Naive thymus-derived CD8-positive, alpha-beta T cell (primary cell): ENCODE measurements around the gene DRAXIN. TPM values are rescaled to one million over a fixed set of nuclear protein-coding genes. Genes with fewer than 3 reads are reported as not detected.
A peak's percentile ranks its signal among the peaks of the same experiment; 100 is the strongest.
"Not testable (repeated sequence)": the region's sequence is repeated elsewhere in the genome, so short reads cannot be mapped to it uniquely, and the experiment has no call there.

ENCODE experiments used
- ATAC-seq, 2 donors: fragments of 150-1000 bp; cut with Tn5 transposase in 1 of 2; sonication (Bioruptor Pico), chemical (Tn5 transposase) in 1 of 2; 1 replicate in 1 of 2; 2 replicates in 1 of 2; pipeline ENCODE4 v1.10.0; 2021; ENCODE audit warnings: mild to moderate bottlenecking in 2 of 2, moderate library complexity in 2 of 2
- POLR2A ChIA-PET: fragments of 350-600 bp; sonication (Branson Sonifier 250); formaldehyde crosslinking; loops from one replicate; lab custom pipeline; 2021; ENCODE audit warnings: antibody characterized with exemption; lab: Charles Lee
- DNase-seq, 10 donors: peaks; one replicate each; pipeline versions ENCODE4 v3.0.0 to v3.0.0-alpha.2; 2020 to 2022
- H3K27ac Mint-ChIP-seq, 10 donors: one replicate each; pipeline ENCODE4 v1.8.0; 2020 to 2022; ENCODE audit warnings: mild to moderate bottlenecking in 10 of 10, mixed read lengths in 10 of 10, moderate library complexity in 4 of 10, inconsistent platforms in 1 of 10
- H3K27me3 Mint-ChIP-seq, 5 donors: one replicate each; pipeline ENCODE4 v1.8.0; 2021 to 2022; ENCODE audit warnings: mixed read lengths in 5 of 5
- H3K36me3 Mint-ChIP-seq, 3 donors: one replicate each; pipeline ENCODE4 v1.8.0; 2020 to 2022; ENCODE audit warnings: mixed read lengths in 3 of 3, mild to moderate bottlenecking in 2 of 3, inconsistent platforms in 1 of 3
- H3K4me1 Mint-ChIP-seq, 4 donors: one replicate each; pipeline ENCODE4 v1.8.0; 2021 to 2022; ENCODE audit warnings: mixed read lengths in 4 of 4
- H3K4me3 Mint-ChIP-seq, 10 donors: one replicate each; pipeline ENCODE4 v1.8.0; 2020 to 2022; ENCODE audit warnings: mild to moderate bottlenecking in 10 of 10, mixed read lengths in 10 of 10, moderate library complexity in 6 of 10, inconsistent platforms in 1 of 10
- H3K9me3 Mint-ChIP-seq, 9 donors: one replicate each; pipeline ENCODE4 v1.8.0; 2020 to 2022; ENCODE audit warnings: mixed read lengths in 9 of 9, mild to moderate bottlenecking in 3 of 9, inconsistent platforms in 1 of 9, moderate library complexity in 1 of 9
- polyA plus RNA-seq, 3 donors: library from polyadenylated mRNA; unstranded; fragments of 300-500 nt; fragmentation: Illumina TruSeq; gene quantifications; one replicate each; pipeline ENCODE4 v1.2.3, GENCODE V29; 2021
- total RNA-seq, 8 experiments: library from RNA in 2 of 8; stranded (reverse) in 2 of 8; gene quantifications; one replicate each; pipeline ENCODE4 v1.2.3 and lab custom pipeline; 2021 to 2026

Gene DRAXIN
- total RNA-seq (under 1 TPM; 0.22 to 0.29 TPM), polyA plus RNA-seq (under 1 TPM; 0.07 to 0.29 (median 0.14) TPM), total RNA-seq (lab: John Stamatoyannopoulos, UW) (0 to 1.00 (median 0.34) reads per million in 6 experiments)

GRCh38 chr1:11691302-11691914 lies at the start of gene DRAXIN:
DRAXIN (plus strand) TSS chr1:11691710; CDS start chr1:11706259, 14,549 bp downstream.
- H3K4me3 Mint-ChIP-seq, result peak within 1 kb of the TSS; percentile 70 to 90 (median 80)
- peak; percentile 40 to 51 for ATAC-seq
- POLR2A ChIA-PET, result interaction anchor here (0.7 to 1.2 kb wide), 3 partner anchors 28 to 477 kb away, joined by 3 read pairs; no protein-coding TSS in a partner anchor
- DNase-seq, result peak in 2 of 10 donors; percentile 13 to 15
- H3K36me3 Mint-ChIP-seq, result peaks cover 0 to 5% (median 0%) of the 10 kb centered on the region in 3 donors
- H3K9me3 Mint-ChIP-seq, result no peaks in the 10 kb centered on the region
- H3K27ac Mint-ChIP-seq, result peak within 1 kb of the TSS in 5 of 10 donors; percentile 31 to 80 (median 48)
- peaks cover 15 to 39% (median 32%) of the 10 kb centered on the region in 4 donors for H3K4me1 Mint-ChIP-seq
- H3K27me3 Mint-ChIP-seq, result peaks cover 19 to 59% (median 31%) of the 10 kb centered on the region in 5 donors

GRCh38 chr1:11641776-11642305 lies 49.7 kb upstream of the DRAXIN start:
- Mint-ChIP-seq H3K4me1 (no peaks in the 10 kb centered on the region), H3K9me3 (no peaks in the 10 kb centered on the region), H3K27me3 (peaks cover 0 to 6% (median 0%) of the 10 kb centered on the region in 5 donors), H3K36me3 (no peaks in the 10 kb centered on the region), H3K27ac (peak overlapping the region in 1 of 10 donors; percentile 82), H3K4me3 (no peak overlapping the region)
- DNase-seq (no peak), ATAC-seq (no peak)
- POLR2A ChIA-PET, result interaction anchor here (0.5 kb wide), 1 partner anchor 309 kb away, joined by 3 read pairs; no protein-coding TSS in a partner anchor

- H3K9me3 Mint-ChIP-seq, H3K4me3 Mint-ChIP-seq, POLR2A ChIA-PET, H3K27me3 Mint-ChIP-seq, H3K4me1 Mint-ChIP-seq, H3K36me3 Mint-ChIP-seq, H3K27ac Mint-ChIP-seq: not testable (repeated sequence)
- peak; percentile 75 to 85 for ATAC-seq
- peak; percentile 51 to 86 (median 69) for DNase-seq
Measured at GRCh38 chr1:11642418-11643017, 49.0 kb upstream of the DRAXIN start.

GRCh38 chr1:11643782-11644181 lies 47.7 kb upstream of the DRAXIN start:
- no peak overlapping the region for H3K27ac Mint-ChIP-seq
- POLR2A ChIA-PET, result interaction anchor here (0.7 to 1.1 kb wide), 4 partner anchors 76 to 423 kb away, joined by 3 to 5 read pairs (median 4); no protein-coding TSS in a partner anchor

GRCh38 chr1:11645270-11645669 lies 46.2 kb upstream of the DRAXIN start:
- Mint-ChIP-seq H3K27ac (no peak overlapping the region), H3K27me3 (no peaks in the 10 kb centered on the region), H3K4me1 (peaks cover 4 to 10% (median 9%) of the 10 kb centered on the region in 4 donors), H3K36me3 (no peaks in the 10 kb centered on the region), H3K4me3 (no peak overlapping the region), H3K9me3 (no peaks in the 10 kb centered on the region)
- ATAC-seq (no peak), DNase-seq (no peak)
- POLR2A ChIA-PET, result interaction anchor here (1.4 to 2.1 kb wide), 3 partner anchors 74 to 607 kb away, joined by 3 to 7 read pairs (median 5); partner anchors contain the start of gene MTOR

More at GRCh38 chr1:11643782-11644181, 47.7 kb upstream of the DRAXIN start:
- DNase-seq (no peak), ATAC-seq (no peak)
- no peak overlapping the region for H3K4me3 Mint-ChIP-seq
- peaks cover 0 to 1% (median 0%) of the 10 kb centered on the region in 4 donors for H3K4me1 Mint-ChIP-seq
- peaks cover 0 to 3% (median 0%) of the 10 kb centered on the region in 5 donors for H3K27me3 Mint-ChIP-seq
- H3K9me3 Mint-ChIP-seq, result no peaks in the 10 kb centered on the region
- H3K36me3 Mint-ChIP-seq, result no peaks in the 10 kb centered on the region

GRCh38 chr1:11645670-11646265 lies 45.7 kb upstream of the DRAXIN start:
- Mint-ChIP-seq H3K9me3 (no peaks in the 10 kb centered on the region), H3K27me3 (no peaks in the 10 kb centered on the region), H3K36me3 (no peaks in the 10 kb centered on the region), H3K27ac (no peak overlapping the region), H3K4me3 (no peak overlapping the region), H3K4me1 (peaks cover 6 to 14% (median 12%) of the 10 kb centered on the region in 4 donors)
- POLR2A ChIA-PET, result interaction anchor here (1.4 to 2.1 kb wide), 3 partner anchors 74 to 608 kb away, joined by 3 to 7 read pairs (median 5); partner anchors contain the start of gene MTOR
- DNase-seq, result peak; percentile 58 to 88 (median 73)
- peak; percentile 45 to 53 for ATAC-seq

GRCh38 chr1:11646317-11646716 lies 45.2 kb upstream of the DRAXIN start:
- POLR2A ChIA-PET, result interaction anchor here (1.6 to 2.1 kb wide), 2 partner anchors 73 to 608 kb away, joined by 5 to 7 read pairs; no protein-coding TSS in a partner anchor
- no peak overlapping the region for H3K4me3 Mint-ChIP-seq
- H3K9me3 Mint-ChIP-seq, result no peaks in the 10 kb centered on the region
- H3K27ac Mint-ChIP-seq, result peak overlapping the region in 1 of 10 donors; percentile 46
- no peaks in the 10 kb centered on the region for H3K27me3 Mint-ChIP-seq
- ATAC-seq (no peak), DNase-seq (no peak)
- peaks cover 11 to 19% (median 18%) of the 10 kb centered on the region in 4 donors for H3K4me1 Mint-ChIP-seq
- no peaks in the 10 kb centered on the region for H3K36me3 Mint-ChIP-seq

GRCh38 chr1:11647333-11647732 lies 44.2 kb upstream of the DRAXIN start:
- H3K4me3 Mint-ChIP-seq, result no peak overlapping the region
- ATAC-seq, result no peak
- POLR2A ChIA-PET, result no interaction called here

GRCh38 chr1:11648039-11648438 lies 43.5 kb upstream of the DRAXIN start:
- H3K36me3 Mint-ChIP-seq, result no peaks in the 10 kb centered on the region
- no peaks in the 10 kb centered on the region for H3K27me3 Mint-ChIP-seq
- no peak for ATAC-seq
- POLR2A ChIA-PET, result interaction anchor here (0.9 kb wide), 1 partner anchor 81 kb away, joined by 3 read pairs; no protein-coding TSS in a partner anchor
- DNase-seq, result no peak
- peaks cover 12 to 28% (median 26%) of the 10 kb centered on the region in 4 donors for H3K4me1 Mint-ChIP-seq
- peak overlapping the region in 1 of 10 donors; percentile 27 for H3K27ac Mint-ChIP-seq
- H3K9me3 Mint-ChIP-seq, result no peaks in the 10 kb centered on the region
- H3K4me3 Mint-ChIP-seq, result peak overlapping the region in 1 of 10 donors; percentile 36

More at GRCh38 chr1:11647333-11647732, 44.2 kb upstream of the DRAXIN start:
- H3K36me3 Mint-ChIP-seq, result no peaks in the 10 kb centered on the region
- peaks cover 12 to 25% (median 24%) of the 10 kb centered on the region in 4 donors for H3K4me1 Mint-ChIP-seq
- no peaks in the 10 kb centered on the region for H3K27me3 Mint-ChIP-seq
- no peak for DNase-seq
- H3K9me3 Mint-ChIP-seq, result no peaks in the 10 kb centered on the region
- H3K27ac Mint-ChIP-seq, result no peak overlapping the region

GRCh38 chr1:11648732-11649158 lies 42.8 kb upstream of the DRAXIN start:
- POLR2A ChIA-PET, result interaction anchor here (0.6 to 7.3 kb wide), 4 partner anchors 12 to 612 kb away, joined by 3 to 70 read pairs (median 16); partner anchors contain the start of gene FBXO6
- no peaks in the 10 kb centered on the region for H3K27me3 Mint-ChIP-seq
- peak overlapping the region in 1 of 10 donors; percentile 36 for H3K27ac Mint-ChIP-seq
- DNase-seq, result peak in 7 of 10 donors; percentile 25 to 58 (median 41)
- H3K9me3 Mint-ChIP-seq, result no peaks in the 10 kb centered on the region
- H3K4me1 Mint-ChIP-seq, result peaks cover 12 to 30% (median 26%) of the 10 kb centered on the region in 4 donors
- H3K36me3 Mint-ChIP-seq, result no peaks in the 10 kb centered on the region
- H3K4me3 Mint-ChIP-seq, result peak overlapping the region in 6 of 10 donors; percentile 36 to 65 (median 48)
- ATAC-seq, result peak; percentile 31 to 49

GRCh38 chr1:11649237-11649623 lies 42.3 kb upstream of the DRAXIN start:
- Mint-ChIP-seq H3K4me1 (peaks cover 12 to 30% (median 26%) of the 10 kb centered on the region in 4 donors), H3K4me3 (peak overlapping the region in 4 of 10 donors; percentile 36 to 69 (median 48)), H3K9me3 (no peaks in the 10 kb centered on the region), H3K27ac (no peak overlapping the region), H3K27me3 (no peaks in the 10 kb centered on the region), H3K36me3 (no peaks in the 10 kb centered on the region)
- DNase-seq (no peak), ATAC-seq (no peak)
- POLR2A ChIA-PET, result interaction anchor here (0.6 to 7.3 kb wide), 5 partner anchors 12 to 612 kb away, joined by 3 to 70 read pairs (median 3); partner anchors contain the start of gene FBXO6
